Measurements from ENCODE around the gene CNFN.
"Not testable (repeated sequence)": the region's sequence is repeated elsewhere in the genome, so short reads cannot be mapped to it uniquely, and the experiment has no call there.

Gene CNFN

GRCh38 chr19:42352301-42353259 is 37.5 kb downstream of the CNFN start:
- DNase-seq (ENCODE audit: insufficient read length, low spot score) (no peak), FAIRE-seq (no peak)

GRCh38 chr19:42351079-42351735 is 38.9 kb downstream of the CNFN start:
- DNase-seq (ENCODE audit: insufficient read length, low spot score) (no peak), FAIRE-seq (no peak)

- DNase-seq (ENCODE audit: insufficient read length, low spot score) (no peak), FAIRE-seq (no peak)
These were observed 39.7 kb downstream of the CNFN start for GRCh38 chr19:42350417-42350816.

- DNase-seq (ENCODE audit: insufficient read length, low spot score) = no peak
- no peak for FAIRE-seq
These were observed 40.6 kb downstream of the CNFN start for GRCh38 chr19:42349378-42350107.

DNA sequence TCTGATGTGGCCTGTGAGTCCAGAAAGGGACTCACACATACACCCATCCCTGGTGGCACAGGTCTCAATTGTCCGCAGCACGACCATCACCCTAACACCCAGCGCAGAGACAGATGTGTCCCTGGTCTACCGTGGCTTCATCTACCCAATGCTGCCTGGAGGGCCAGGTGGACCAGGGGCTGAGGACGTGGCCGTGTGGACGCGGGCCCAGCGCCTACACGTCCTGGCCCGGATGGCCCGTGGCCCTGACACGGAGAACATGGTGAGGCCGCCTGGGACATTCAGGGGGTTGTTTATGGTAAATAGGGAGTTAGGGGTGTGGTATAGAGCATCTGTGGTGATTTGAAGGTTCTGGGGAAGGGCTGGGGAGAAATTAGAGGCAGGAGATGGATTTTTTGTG is 41.9 kb downstream of the CNFN start:
- FAIRE-seq (no peak), DNase-seq (ENCODE audit: insufficient read length, low spot score) (no peak)

GRCh38 chr19:42345191-42345812 is 44.8 kb downstream of the CNFN start:
- DNase-seq (ENCODE audit: insufficient read length, low spot score) (no peak), FAIRE-seq (no peak)

- FAIRE-seq (no peak), DNase-seq (ENCODE audit: insufficient read length, low spot score) (no peak)
These were observed 45.7 kb downstream of the CNFN start for GRCh38 chr19:42344336-42344893.

DNA sequence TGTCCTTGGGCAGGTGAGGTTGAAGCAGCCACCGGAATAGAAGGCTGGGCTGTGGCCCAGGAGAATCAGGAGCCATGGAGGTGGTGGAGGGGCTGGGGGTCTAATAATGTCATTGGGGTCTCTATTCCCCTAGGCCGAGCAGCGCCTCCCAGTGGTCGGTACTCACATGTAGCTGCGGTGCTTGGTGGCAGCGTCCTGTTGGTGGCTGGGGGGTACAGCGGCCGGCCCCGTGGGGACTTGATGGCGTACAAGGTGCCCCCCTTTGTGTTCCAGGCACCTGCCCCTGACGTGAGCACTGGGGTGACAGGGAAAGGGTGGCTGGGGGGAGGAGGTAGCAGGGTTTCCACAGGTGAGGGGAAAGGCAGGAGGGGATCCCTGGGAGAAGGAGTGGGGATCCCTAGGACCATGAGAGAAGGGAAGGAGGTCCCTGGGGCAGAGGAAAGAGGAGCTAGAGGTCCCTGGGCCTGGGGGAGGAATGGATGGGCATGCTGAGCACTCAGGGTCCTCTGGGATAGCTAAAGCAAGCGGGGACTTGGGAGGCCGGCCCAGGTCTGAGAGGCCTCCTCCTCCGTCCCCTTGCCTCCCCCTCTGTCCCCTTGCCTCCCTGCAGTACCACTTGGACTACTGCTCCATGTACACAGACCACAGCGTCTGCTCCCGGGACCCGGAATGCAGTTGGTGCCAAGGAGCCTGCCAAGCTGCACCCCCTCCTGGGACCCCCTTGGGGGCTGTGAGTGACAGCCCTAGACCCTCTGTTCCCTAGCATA is 46.6 kb downstream of the CNFN start:
- no peak for DNase-seq (ENCODE audit: insufficient read length, low spot score)
- no peak for FAIRE-seq

DNA sequence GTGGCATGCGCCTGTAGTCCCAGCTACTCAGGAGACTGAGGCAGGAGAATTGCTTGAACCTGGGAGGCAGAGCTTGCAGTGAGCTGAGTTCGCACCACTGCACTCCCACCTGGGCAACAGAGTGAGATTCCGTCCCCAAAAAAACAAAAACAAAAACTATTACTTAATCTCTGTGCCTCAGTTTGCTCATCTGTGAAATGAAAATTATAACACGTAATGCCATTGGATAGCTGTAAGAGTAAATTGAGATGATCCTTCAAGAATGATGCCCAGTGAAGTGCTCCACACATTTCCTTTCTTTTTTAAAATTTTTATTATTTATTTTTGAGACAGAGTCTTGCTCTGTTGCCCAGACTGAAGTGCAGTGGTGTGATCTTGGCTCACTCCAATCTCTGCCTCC is 50.2 kb downstream of the CNFN start:
- not testable (repeated sequence) for FAIRE-seq; DNase-seq (ENCODE audit: insufficient read length, low spot score)

DNA sequence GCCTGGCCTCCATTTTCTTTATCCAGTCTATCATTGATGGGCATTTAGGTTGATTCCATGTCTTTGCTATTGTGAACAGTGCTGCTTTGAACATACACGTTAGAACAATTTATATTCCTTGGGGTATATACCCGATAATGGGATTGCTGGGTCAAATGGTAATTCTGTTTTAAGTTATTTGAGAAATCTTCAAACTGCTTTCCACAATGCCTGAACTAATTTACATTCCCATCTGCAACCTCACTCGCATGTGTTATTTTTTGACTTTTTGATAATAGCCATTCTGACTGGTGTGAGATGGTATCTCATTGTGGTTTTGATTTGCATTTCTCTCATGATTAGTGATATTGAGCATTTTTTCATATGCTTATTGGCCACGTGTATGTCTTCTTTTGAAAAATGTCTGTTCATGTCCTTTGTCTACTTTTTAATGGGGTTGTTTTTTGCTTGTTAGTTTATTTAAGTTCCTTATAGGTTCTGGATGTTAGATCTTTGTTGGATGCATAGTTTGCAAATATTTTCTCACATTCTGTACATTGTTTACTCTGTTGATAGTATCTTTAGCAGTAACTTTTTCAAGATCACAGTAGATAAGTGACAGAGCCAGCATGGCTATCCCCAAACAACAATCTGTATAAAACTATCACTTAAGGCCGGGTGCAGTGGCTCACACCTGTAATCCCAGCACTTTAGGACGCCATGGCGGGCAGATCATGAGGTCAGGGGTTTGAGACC is 50.8 kb downstream of the CNFN start:
- DNase-seq (ENCODE audit: insufficient read length, low spot score); FAIRE-seq: not testable (repeated sequence)

All from HTR-8/SVneo (cell line).